ENCODE results near the gene RTN4R. TPM values are rescaled to one million over a fixed set of nuclear protein-coding genes. Genes with fewer than 3 reads are reported as not detected.

Gene RTN4R
- polyA plus RNA-seq, 4 donors: 5.0 to 9.0 (median 6.1) TPM

- no peak for DNase-seq (ENCODE audit: low read depth in 4 of 4, low spot score in 3 of 4)
These were observed 8.8 kb downstream of the RTN4R start for GRCh38 chr22:20259327-20259688.

GRCh38 chr22:20258584-20259326, 9.4 kb downstream of the RTN4R start:
- no peak for DNase-seq (ENCODE audit: low read depth in 4 of 4, low spot score in 3 of 4)

GRCh38 chr22:20258021-20258299, 10.2 kb downstream of the RTN4R start:
- DNase-seq (ENCODE audit: low read depth in 4 of 4, low spot score in 3 of 4): no peak

DNA sequence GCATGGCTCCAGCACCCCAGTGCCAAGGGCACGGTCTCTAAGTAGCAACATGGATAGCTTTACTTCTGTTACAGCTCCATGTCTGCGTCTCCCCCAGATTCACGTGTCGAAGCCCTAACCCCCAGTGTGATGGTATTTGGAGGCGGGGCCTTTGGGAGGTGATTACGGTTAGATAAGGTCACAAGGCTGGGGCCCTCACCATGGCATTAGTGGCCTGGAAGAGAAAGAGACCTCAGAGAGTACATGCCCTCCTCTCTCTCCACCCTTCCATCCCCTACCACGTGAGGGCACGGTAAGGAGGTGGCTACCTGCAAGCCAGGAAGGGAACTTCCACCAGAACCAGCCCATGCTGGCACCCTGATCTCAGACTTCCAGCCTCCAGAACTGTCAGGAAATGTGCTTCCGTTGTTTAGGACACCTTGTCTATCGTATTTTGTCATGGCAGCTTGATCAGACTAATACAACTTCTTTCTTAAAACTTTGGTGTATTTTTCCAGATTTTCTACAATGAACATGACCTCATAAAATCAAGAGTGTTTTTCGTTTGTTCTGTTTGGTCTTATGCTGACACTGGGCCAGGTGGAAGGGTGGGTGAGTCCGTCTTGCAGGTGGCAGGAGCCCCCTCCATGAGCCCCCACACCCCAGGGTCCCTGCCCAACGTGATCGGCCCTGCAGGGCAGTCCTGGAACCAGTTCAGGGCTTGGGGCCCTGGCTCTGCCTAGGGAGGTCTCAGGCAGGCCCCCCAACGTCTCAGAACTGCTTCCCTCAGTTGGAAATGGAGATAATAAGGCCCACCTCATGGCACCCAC, 10.7 kb downstream of the RTN4R start:
- no peak for DNase-seq (ENCODE audit: low read depth in 4 of 4, low spot score in 3 of 4)

DNA sequence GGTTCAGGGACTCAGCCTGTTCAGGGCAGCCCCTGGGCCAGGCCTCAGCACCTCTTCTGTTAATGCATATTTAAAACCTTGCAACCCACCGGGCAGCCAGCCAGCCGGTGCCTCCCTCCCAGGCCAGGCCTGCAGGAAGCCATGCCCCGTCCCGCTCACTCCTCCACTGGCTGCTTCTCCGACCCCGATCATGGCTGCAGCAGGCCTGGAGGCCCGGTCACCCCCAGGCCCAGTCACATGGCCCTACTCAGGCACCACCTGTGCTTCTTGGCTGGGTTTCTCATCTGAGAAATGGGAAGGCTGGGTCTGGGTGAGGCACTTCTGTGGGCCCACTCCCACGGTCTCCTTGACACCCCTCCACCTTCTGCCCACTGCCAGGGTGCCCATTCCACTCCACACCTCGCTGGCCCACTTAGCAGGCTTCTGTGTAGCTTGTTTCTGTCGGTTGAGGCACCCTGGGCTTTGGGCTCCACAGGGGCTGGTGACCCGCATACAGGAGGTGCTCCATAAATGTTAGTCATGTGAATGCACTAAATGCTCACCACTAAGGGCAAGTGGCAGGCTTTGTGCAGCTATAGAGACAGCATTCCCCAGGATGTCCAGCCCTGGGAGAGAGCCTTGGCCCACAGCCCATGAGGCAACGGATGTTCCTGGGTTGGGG, 11.4 kb downstream of the RTN4R start:
- DNase-seq (ENCODE audit: low read depth in 4 of 4, low spot score in 3 of 4): no peak

GRCh38 chr22:20256027-20256426, 12.1 kb downstream of the RTN4R start:
- DNase-seq (ENCODE audit: low read depth in 4 of 4, low spot score in 3 of 4): no peak

GRCh38 chr22:20254975-20255946, 12.9 kb downstream of the RTN4R start:
- no peak for DNase-seq (ENCODE audit: low read depth in 4 of 4, low spot score in 3 of 4)

GRCh38 chr22:20253161-20253560, 15.0 kb downstream of the RTN4R start:
- no peak for DNase-seq (ENCODE audit: low read depth in 4 of 4, low spot score in 3 of 4)

DNA sequence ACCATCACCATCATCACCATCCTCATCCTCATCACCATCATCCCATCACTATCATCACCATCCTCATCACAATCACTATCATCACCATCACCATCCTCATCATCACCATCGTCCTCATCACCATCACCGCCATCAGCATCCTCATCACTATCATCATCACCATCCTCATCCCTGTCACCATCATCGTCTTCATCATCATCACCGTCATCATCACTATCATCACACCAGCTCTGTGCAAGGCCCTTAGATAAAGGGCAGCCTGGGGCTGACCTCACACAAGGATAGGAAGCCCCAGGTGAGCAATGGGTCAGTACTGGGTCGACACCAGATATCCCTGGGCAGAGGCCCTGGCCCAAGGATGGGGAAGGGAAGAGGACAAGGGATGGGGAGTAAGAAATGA, 16.1 kb downstream of the RTN4R start:
- DNase-seq (ENCODE audit: low read depth in 4 of 4, low spot score in 3 of 4): no peak

DNA sequence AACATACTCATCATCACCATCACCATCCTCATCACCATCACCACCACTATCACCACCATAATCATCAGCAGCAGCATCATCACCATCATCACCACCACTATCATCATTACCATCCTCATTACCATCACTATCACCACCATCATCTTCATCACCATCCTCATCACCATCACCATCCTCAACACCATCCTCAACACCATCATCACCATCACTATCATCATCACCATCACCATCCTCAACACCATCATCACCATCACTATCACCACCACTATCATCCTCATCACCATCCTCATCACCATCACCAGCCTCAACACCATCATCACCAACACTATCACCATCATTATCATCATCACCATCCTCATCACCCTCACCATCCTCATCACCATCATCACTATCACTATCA, 16.6 kb downstream of the RTN4R start:
- DNase-seq (ENCODE audit: low read depth in 4 of 4, low spot score in 3 of 4): no peak

DNA sequence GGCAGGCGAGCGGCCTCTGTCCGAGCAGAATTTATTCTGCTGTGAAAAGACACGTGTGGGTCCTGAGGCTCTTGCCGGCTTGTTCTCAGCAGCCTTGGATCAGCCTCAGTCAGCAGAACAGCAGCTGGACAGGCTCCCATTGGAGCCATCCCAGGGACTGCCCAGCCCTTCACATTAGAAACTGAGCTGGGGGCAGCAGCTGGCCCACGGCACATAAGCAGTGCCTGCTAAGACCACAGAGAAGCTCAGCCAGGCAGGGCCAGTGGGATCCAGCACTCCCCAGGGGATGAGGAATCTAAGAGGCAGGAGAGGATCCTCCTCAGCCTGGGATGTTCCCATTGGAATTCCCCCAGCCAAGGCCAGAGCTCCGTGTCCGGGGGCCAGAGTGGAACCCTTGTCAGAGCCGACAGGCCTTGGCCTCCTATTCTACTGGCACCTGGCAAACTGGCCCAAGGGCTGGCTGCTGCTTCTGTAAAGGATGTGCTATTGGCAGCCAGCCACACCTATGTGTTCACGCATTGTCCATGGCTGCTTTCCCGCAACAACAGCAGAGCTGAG, 18.2 kb downstream of the RTN4R start:
- DNase-seq (ENCODE audit: low read depth in 4 of 4, low spot score in 3 of 4): no peak

GRCh38 chr22:20248461-20248978, 19.6 kb downstream of the RTN4R start:
- no peak for DNase-seq (ENCODE audit: low read depth in 4 of 4, low spot score in 3 of 4)

DNA sequence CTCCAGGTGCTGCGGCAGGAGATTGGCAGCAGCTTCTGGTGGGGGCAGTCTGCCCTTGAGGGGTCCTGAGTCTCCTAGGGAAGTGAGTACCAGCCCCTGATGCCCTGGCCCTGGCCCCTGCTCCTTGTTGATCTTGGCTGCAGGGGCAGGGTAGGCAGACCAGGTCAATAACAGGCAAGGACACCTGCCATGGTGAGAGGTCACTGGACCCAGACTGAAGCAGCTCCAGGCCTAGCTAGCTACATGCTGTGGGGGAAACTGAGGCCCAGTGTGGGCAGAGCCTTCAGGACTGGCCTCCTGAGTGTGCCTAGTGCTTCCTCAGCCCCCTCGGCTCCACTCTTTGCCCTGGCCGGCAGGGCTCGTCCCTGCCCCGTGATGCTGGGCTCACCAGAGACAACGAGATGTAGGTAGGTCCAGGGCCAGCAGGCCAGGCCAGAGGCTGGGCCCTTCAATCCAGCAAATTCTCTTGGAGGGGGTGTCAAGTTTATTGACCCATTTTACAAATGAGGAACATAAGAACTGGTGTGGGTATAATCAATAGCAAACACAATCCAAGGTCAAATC, 20.4 kb downstream of the RTN4R start:
- no peak for DNase-seq (ENCODE audit: low read depth in 4 of 4, low spot score in 3 of 4)

DNA sequence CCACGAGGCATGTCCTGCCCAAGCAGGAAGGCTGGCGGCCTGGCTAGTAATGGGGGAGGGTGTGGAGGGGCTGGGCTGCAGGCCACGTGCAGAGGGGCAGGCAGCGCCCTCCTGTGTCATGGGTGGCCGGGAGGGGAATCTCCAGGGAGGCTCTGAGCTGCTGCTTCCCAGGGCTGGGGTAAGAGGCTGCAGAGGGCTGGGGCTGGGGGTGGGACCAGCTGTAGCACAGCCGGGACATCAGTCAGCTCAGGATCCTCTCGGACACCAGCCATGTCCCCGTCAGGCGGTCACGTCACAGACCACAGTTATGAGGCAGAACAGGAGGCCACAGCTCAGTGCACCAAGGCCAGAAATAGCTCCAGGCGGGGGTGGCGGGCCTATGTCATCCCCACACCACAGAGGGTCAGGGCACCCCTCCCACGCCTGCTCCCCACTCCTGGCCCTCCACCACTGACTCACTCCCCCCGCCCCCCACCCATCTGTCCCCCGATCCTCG, 21.1 kb downstream of the RTN4R start:
- DNase-seq (ENCODE audit: low read depth in 4 of 4, low spot score in 3 of 4): no peak

DNA sequence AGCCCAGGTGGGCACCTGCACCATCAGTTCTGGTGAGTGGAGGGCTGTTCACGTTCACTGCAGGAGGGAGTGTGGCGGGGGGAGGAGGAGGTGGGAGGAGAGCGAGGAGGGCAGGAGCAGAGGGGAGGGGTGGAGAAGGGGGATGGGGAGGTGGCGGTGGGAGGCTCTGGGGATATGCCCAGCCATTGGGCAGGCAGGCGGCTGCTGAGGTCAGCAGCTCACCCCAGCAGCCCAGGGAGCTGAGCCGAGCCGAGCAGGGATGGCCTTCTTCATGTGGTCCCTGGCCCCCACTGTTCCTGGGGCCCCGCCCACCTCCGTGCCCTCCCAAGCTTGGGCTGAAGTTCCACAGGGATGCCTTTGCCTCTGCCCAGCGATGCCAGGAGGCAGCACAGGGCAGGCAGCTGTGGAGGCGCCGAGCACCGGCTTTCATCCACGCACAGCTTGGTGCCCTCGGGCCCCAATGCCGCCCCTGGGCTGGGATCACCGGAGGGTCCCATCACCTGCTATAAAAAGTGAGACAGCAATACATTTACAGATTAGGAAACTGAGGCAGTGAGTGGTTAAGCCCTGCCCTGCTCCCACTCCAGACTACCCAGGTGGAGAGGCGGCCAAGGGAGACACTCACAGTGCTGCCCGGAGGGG, 21.6 kb downstream of the RTN4R start:
- no peak for DNase-seq (ENCODE audit: low read depth in 4 of 4, low spot score in 3 of 4)

DNA sequence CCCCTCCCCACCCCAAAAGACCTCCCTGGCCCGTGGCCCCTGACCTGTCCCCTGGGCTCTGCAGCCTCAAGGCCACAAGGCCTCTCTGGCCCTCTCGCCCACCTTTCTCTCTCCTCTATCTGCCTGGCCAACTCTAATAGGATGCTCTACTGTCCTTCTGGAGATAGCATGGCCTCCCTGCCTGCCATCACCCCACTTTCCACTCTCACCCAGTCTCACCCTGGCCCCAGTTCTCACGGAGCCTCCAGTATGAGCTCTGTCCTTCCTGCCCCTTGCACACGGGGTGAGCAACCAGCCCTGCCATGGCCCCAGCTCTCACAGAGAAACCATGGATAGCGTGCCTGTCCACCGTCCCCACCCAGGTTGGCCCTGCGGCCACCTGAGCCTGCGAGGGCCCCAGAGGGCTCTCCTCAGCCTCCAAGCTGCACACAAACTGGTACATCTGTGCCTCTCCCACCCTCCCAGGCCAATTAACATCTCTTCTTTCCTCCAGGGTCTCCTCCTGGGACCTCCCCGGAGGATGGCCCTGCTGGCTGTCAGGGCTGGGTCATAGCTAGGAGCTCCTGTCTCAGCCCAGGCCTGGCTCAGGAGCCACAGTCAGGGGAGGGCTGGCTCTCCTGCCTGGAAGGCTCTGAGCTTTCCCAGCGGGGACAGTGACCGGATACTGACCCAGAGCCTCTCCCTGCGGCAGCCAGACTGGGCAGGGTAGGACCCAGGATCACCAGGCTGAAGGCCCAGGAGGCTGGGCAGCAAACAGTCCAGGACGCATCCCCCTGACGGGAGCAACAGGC, 22.3 kb downstream of the RTN4R start:
- no peak for DNase-seq (ENCODE audit: low read depth in 4 of 4, low spot score in 3 of 4)

GRCh38 chr22:20244691-20245576, 23.2 kb downstream of the RTN4R start:
- DNase-seq (ENCODE audit: low read depth in 4 of 4, low spot score in 3 of 4): no peak
